Measurements from ENCODE around the gene NR6A1. TPM values are rescaled to one million over a fixed set of nuclear protein-coding genes. Genes with fewer than 3 reads are reported as not detected.

Gene NR6A1
- total RNA-seq, 4 donors from 2014 or later = 9.7 to 14.6 (median 12.5) TPM

- H3K27me3 ChIP-seq = no peaks in the 10 kb centered on the region
- intact Hi-C loops (cut with DNase I; ENCODE audit: low total_unique reads) (no loop called here), in situ Hi-C loops (cut with MboI; ENCODE audit: low pct_ligation_motif_present in 1 of 4, low pct_unique_long_range_greater_than_20kb in 1 of 4, low sequenced_read_pairs in 3 of 4) (loop anchor here in 2 of 4 donors (25.0 kb wide), 1 partner anchor 346 kb away; the partner anchor contains the start of gene SCAI (in 2 of the 2))
- no peak overlapping the region for H3K4me3 ChIP-seq
- H3K4me1 ChIP-seq = no peaks in the 10 kb centered on the region
- no peaks in the 10 kb centered on the region for H3K9me3 ChIP-seq
- H3K27ac ChIP-seq = no peak overlapping the region
- H3K36me3 ChIP-seq = no peaks in the 10 kb centered on the region
- DNase-seq = no peak
- TF ChIP-seq EP300 (IDR thresholded peaks at IDR 0.05; ENCODE audit: low read depth) (no peak), POLR2A (IDR thresholded peaks at IDR 0.05) (no peak), CTCF (IDR thresholded peaks at IDR 0.05) (no peak), POLR2AphosphoS5 (IDR thresholded peaks at IDR 0.05) (no peak)
- 59 to 83% methylated on average over 3 to 5 of the region's 5 CpGs for WGBS, 2 donors (ENCODE audit: low coverage in 1 of 2)
These were observed 19.8 kb upstream of the NR6A1 start for GRCh38 chr9:124790801-124791505.

GRCh38 chr9:124790301-124790700 is 19.2 kb upstream of the NR6A1 start:
- TF ChIP-seq POLR2A (IDR thresholded peaks at IDR 0.05) (no peak), CTCF (IDR thresholded peaks at IDR 0.05) (no peak), POLR2AphosphoS5 (IDR thresholded peaks at IDR 0.05) (no peak), EP300 (IDR thresholded peaks at IDR 0.05; ENCODE audit: low read depth) (no peak)
- Histone ChIP-seq H3K27me3 (no peaks in the 10 kb centered on the region), H3K27ac (no peak overlapping the region), H3K4me1 (no peaks in the 10 kb centered on the region), H3K36me3 (no peaks in the 10 kb centered on the region), H3K9me3 (no peaks in the 10 kb centered on the region), H3K4me3 (no peak overlapping the region)
- no peak for DNase-seq
- WGBS, 2 donors (ENCODE audit: low coverage in 1 of 2) = 86 to 88% methylated on average over 8 of the region's 8 CpGs
- intact Hi-C loops (cut with DNase I; ENCODE audit: low total_unique reads) = no loop called here
- in situ Hi-C loops (cut with MboI; ENCODE audit: low pct_ligation_motif_present in 1 of 4, low pct_unique_long_range_greater_than_20kb in 1 of 4, low sequenced_read_pairs in 3 of 4) = loop anchor here in 2 of 4 donors (25.0 kb wide), 1 partner anchor 347 kb away; the partner anchor contains the start of gene SCAI (in 2 of the 2)

GRCh38 chr9:124789531-124789930 is 18.4 kb upstream of the NR6A1 start:
- TF ChIP-seq POLR2AphosphoS5 (IDR thresholded peaks at IDR 0.05) = no peak
- TF ChIP-seq POLR2A (IDR thresholded peaks at IDR 0.05) = no peak
- TF ChIP-seq EP300 (IDR thresholded peaks at IDR 0.05; ENCODE audit: low read depth) = no peak
- no peak for TF ChIP-seq CTCF (IDR thresholded peaks at IDR 0.05)
- H3K27ac ChIP-seq = no peak overlapping the region
- intact Hi-C loops (cut with DNase I; ENCODE audit: low total_unique reads) = no loop called here
- no peak for DNase-seq
- no peaks in the 10 kb centered on the region for H3K9me3 ChIP-seq
- no peaks in the 10 kb centered on the region for H3K4me1 ChIP-seq
- no peaks in the 10 kb centered on the region for H3K27me3 ChIP-seq
- H3K4me3 ChIP-seq = no peak overlapping the region
- WGBS, 2 donors (ENCODE audit: low coverage in 1 of 2) = 76% methylated on average over 2 of the region's 2 CpGs; no CpG with 5 or more reads in 1 of the 2 donors
- in situ Hi-C loops (cut with MboI; ENCODE audit: low pct_ligation_motif_present in 1 of 4, low pct_unique_long_range_greater_than_20kb in 1 of 4, low sequenced_read_pairs in 3 of 4) = loop anchor here in 2 of 4 donors (25.0 kb wide), 1 partner anchor 348 kb away; the partner anchor contains the start of gene SCAI (in 2 of the 2)
- H3K36me3 ChIP-seq = no peaks in the 10 kb centered on the region

DNA sequence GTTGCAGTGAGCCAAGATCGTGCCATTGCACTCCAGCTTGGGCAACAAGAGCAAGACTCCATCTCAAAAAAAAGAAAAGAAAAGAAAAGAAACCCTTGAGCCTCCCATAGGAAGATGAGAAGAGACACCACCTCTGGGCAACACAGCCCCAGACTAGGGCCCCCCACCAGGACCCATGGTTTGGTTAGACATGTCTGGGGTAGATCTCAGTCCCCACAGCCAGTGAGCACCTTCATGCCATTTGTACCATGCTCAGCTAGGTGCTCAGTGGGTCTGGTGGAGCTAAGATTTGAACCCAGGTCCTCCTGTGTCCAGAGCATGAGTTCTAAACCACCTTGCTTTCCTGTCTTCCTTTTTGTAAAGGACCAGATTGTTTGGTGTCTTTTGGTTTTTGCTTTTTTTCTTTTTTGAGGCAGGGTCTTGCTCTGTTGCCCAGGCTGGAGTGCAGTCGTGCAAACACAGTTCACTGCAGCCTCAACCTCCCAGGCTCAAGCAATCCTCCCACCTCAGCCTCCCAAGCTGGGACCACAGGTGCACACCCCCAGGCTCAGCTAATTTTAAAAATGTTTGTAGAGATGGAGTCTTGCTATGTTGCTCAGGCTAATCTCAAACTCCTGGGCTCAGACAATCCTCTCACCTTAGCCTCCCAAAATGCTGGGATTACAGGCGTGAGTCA is 17.6 kb upstream of the NR6A1 start:
- no peaks in the 10 kb centered on the region for H3K36me3 ChIP-seq
- no peak overlapping the region for H3K27ac ChIP-seq
- intact Hi-C loops (cut with DNase I; ENCODE audit: low total_unique reads) (no loop called here), in situ Hi-C loops (cut with MboI; ENCODE audit: low pct_ligation_motif_present in 1 of 4, low pct_unique_long_range_greater_than_20kb in 1 of 4, low sequenced_read_pairs in 3 of 4) (loop anchor here in 2 of 4 donors (25.0 kb wide), 1 partner anchor 349 kb away; the partner anchor contains the start of gene SCAI (in 2 of the 2))
- H3K4me1 ChIP-seq = peaks cover 0 to 2% (median 0%) of the 10 kb centered on the region in 4 donors
- no peak for DNase-seq
- 83 to 93% methylated on average over 2 to 3 of the region's 3 CpGs for WGBS, 2 donors (ENCODE audit: low coverage in 1 of 2)
- H3K4me3 ChIP-seq = no peak overlapping the region
- TF ChIP-seq EP300 (IDR thresholded peaks at IDR 0.05; ENCODE audit: low read depth) (no peak), POLR2A (IDR thresholded peaks at IDR 0.05) (no peak), POLR2AphosphoS5 (IDR thresholded peaks at IDR 0.05) (no peak), CTCF (IDR thresholded peaks at IDR 0.05) (no peak)
- H3K9me3 ChIP-seq = no peaks in the 10 kb centered on the region
- H3K27me3 ChIP-seq = no peaks in the 10 kb centered on the region
